HPDE6-E6E7 (cell line): ENCODE measurements around the gene SLC12A2.

ENCODE experiments used
- DNase-seq: peaks from one replicate; pipeline ENCODE4 v3.0.0; 2011; ENCODE audit warnings: missing footprints; ENCODE audit errors: extremely low spot score

Gene SLC12A2

GRCh38 chr5:128097224-128097623 is 13.7 kb downstream of the SLC12A2 start:
- no peak for DNase-seq

GRCh38 chr5:128097781-128098180 is 14.2 kb downstream of the SLC12A2 start:
- no peak for DNase-seq

GRCh38 chr5:128099944-128100343 is 16.4 kb downstream of the SLC12A2 start:
- no peak for DNase-seq

- no peak for DNase-seq
Measured at GRCh38 chr5:128100860-128101557, 17.4 kb downstream of the SLC12A2 start.

- no peak for DNase-seq
Measured at GRCh38 chr5:128101676-128102075, 18.1 kb downstream of the SLC12A2 start.

GRCh38 chr5:128105203-128105602 is 21.6 kb downstream of the SLC12A2 start:
- DNase-seq = no peak

- no peak for DNase-seq
Measured at GRCh38 chr5:128109138-128109537, 25.6 kb downstream of the SLC12A2 start.

- no peak for DNase-seq
Measured at GRCh38 chr5:128109766-128110165, 26.2 kb downstream of the SLC12A2 start.

- no peak for DNase-seq
Measured at GRCh38 chr5:128111818-128112448, 28.4 kb downstream of the SLC12A2 start.

- no peak for DNase-seq
Measured at GRCh38 chr5:128116445-128116844, 32.9 kb downstream of the SLC12A2 start.

GRCh38 chr5:128118214-128118613 is 34.6 kb downstream of the SLC12A2 start:
- DNase-seq = no peak

GRCh38 chr5:128121651-128122050 is 38.1 kb downstream of the SLC12A2 start:
- peak; percentile 11 for DNase-seq

- DNase-seq = no peak
Measured at GRCh38 chr5:128123936-128124335, 40.4 kb downstream of the SLC12A2 start.

GRCh38 chr5:128126241-128126640 is 42.7 kb downstream of the SLC12A2 start:
- no peak for DNase-seq

GRCh38 chr5:128132499-128132898 is 48.9 kb downstream of the SLC12A2 start:
- no peak for DNase-seq

- DNase-seq = no peak
Measured at GRCh38 chr5:128135286-128135685, 51.7 kb downstream of the SLC12A2 start.

GRCh38 chr5:128143911-128144310 is 60.3 kb downstream of the SLC12A2 start:
- no peak for DNase-seq

GRCh38 chr5:128144491-128144890 is 60.9 kb downstream of the SLC12A2 start:
- DNase-seq = no peak

- no peak for DNase-seq
Measured at GRCh38 chr5:128146671-128147070, 63.1 kb downstream of the SLC12A2 start.

GRCh38 chr5:128154943-128155342 is 71.4 kb downstream of the SLC12A2 start:
- DNase-seq = no peak

- DNase-seq = no peak
Measured at GRCh38 chr5:128155776-128156175, 72.2 kb downstream of the SLC12A2 start.

- no peak for DNase-seq
Measured at GRCh38 chr5:128156521-128156920, 73.0 kb downstream of the SLC12A2 start.

GRCh38 chr5:128158342-128158741 is 74.8 kb downstream of the SLC12A2 start:
- DNase-seq = no peak

- DNase-seq = peak; percentile 62
Measured at GRCh38 chr5:128163991-128164390, 80.4 kb downstream of the SLC12A2 start.
